Measurements from ENCODE around the gene TNS4.
A peak's percentile ranks its signal among the peaks of the same experiment; 100 is the strongest.

Gene TNS4

GRCh38 chr17:40490289-40490853 lies 11.1 kb downstream of the TNS4 start:
- DNase-seq = no peak

DNA sequence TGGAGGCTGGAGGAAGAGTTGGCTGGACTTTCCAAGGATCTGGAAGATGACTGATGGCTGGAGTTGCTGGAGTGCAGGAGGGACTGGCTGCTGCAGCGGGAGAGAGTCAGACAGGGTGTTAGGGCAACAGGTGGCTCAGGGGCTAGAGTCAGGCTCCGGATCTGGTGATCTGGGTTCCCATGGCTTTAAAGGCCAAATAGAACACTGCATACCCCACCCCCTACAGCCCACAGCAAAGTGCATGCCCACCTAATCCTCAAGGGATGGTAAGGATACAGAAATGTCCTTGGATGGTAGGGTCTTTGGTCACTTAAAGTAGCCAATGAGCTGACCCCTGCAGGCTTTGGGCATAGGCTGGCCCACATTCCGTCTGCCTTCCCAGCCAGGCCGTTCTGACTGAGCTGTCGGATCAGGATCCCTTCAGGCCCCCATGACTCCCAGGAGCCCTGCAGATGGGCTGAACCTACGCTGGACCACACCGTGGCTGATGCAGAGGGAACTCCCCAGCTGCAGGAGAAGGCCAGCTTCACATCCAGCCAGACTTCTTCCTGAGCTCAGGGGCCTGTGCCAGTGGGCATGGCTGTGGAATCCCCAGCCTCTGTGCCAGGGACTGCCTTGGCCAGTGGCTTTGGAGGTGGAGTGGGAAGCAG lies 13.9 kb downstream of the TNS4 start:
- DNase-seq = no peak

DNA sequence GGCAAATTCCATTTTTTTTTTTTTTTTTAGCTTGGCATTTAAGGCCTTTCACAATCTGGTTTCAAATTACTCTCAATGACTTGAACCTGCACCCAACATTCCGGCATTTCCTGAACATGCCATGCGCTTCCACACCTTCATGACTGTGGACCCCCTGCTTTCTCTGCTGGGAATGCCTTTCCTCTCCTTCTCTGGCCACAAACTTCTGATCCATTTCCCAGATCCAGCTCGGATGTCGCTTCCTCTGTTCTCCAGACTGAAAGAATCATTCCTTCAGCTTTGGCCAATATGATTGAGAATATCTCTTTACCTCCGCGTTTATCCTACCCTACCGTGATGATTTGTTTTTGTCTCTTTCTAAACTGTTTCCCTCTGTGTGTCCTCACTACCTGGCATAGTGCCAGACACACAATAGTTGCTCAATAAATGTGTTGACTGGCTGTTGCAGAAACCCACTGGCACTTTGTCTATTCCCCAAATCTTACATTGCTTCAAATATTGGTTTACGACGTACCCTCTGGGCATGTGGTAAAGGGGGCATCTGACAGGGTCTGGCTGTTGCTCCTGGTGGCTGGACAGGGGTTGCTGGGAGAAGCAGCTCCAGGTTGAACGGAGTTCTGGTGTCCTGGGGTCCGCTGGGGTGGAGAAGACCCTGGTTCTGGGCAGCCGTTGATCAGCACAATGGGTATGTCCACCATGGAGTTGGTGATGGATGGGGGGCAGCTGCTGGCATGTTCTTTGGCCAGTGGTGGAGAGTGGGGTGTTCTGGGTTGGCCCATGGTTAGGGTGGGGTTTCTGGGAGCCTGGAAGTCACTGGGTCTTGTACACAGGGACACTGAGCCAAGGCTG lies 14.7 kb downstream of the TNS4 start:
- no peak for DNase-seq

GRCh38 chr17:40485851-40486521 lies 15.4 kb downstream of the TNS4 start:
- peak; percentile 54 for DNase-seq

- DNase-seq = no peak
Measured at GRCh38 chr17:40484973-40485530, 16.4 kb downstream of the TNS4 start.

DNA sequence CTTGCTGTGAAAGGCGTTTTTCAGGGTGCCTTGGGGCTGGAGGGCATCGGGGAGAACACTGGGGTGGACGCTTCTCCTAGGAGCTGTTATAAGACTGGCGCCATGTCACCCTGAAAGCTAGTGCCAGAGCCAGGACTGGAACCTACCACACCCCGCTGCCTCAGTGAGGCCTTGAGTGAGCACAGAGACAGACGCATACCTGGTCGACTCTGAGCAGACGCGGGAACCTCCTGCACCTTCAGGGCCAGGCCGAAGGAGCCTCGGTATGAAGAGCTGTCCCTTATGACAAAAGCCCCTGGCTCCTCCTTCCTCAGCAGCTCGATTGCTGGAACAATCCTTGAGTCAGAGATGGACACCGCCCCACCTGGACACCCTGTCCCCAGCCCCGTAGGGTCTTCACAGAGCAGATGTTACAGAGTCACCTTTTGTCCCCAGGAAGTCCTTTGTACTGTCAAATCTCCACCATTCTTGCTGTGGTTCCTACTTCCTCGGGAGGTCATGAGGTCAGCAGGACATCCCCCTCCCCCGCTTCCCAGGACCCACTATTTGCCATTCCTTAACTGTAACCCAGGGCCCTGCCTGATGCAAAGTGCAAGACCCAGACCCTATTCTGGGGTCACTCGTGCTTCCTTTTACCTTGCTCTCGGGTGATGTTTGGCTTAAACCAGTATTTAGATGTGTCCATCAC lies 17.0 kb downstream of the TNS4 start:
- no peak for DNase-seq

GRCh38 chr17:40483679-40484078 lies 17.7 kb downstream of the TNS4 start:
- no peak for DNase-seq

- no peak for DNase-seq
Measured at GRCh38 chr17:40482722-40483121, 18.7 kb downstream of the TNS4 start.

GRCh38 chr17:40481106-40481505 lies 20.3 kb downstream of the TNS4 start:
- DNase-seq = no peak

GRCh38 chr17:40480501-40481003 lies 20.9 kb downstream of the TNS4 start:
- DNase-seq = no peak

GRCh38 chr17:40479754-40480480 lies 21.5 kb downstream of the TNS4 start:
- no peak for DNase-seq

DNA sequence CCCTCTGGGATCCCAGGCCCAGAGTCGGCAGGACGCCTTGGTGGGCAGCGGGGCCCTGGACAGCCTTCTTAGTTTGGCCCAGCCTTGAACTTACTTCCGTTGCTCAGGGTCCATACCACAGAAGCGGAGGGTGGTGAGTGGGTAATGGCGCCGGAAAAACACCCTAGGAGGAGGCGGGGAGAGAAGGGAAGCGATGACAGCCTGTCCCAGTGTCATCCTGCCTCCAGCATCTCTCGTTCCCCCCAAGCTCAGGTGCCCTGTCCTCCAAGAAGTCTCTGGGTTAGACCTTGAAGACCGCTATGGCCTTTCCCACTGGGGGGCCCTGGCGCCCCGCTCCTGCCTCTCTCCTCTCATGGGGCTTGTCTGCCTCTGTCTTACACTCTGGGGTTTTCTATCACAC lies 22.9 kb downstream of the TNS4 start:
- no peak for DNase-seq

DNA sequence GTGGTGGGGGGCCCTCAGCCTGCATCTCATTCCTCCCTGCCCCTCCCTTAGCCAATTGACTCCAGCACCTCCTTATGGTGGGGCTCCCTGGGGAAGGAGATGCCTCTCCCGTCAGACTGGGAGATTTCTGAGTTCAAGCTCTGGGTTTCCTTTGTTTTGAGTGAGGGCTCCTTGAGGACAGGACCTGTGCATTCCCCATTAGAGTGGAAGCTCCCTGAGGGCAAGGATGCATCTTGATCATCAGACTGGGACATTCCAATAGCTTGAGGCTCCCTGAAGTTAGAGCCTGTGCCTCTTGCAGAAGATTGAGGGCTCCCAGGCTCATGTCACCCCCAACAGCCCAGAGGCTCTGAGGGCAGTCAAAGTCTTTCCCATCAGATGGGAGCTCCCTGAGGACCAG lies 23.6 kb downstream of the TNS4 start:
- no peak for DNase-seq

GRCh38 chr17:40475234-40475908 lies 26.1 kb downstream of the TNS4 start:
- DNase-seq = no peak

DNA sequence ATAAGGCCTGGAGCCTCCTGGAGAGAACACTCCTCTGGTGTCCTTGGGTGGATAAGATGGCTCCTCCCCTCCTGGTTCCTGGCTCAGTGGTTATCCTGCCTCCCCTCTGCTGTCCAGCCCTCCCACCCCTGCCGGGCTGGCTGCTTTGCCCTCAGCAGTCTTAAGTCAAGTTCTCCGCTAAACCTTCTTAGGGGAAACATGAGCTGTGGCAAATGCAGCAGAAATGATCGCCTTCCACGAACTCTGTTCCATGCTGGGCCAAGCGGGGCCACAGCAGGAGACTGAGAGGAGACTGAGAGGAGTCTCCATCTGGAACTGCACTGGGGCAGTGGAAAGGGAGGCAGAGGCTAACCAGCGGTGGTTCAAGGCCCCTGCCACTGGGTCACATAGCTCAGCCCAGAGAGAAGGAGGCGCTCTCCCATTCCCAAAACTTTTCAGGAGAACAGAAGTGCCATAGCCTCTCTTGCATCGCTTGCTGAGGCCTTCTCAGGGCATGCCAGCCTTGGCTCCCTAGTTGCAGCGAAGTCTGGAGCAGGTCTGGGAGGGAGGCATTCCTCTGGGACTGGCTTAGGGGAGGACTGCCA lies 26.9 kb downstream of the TNS4 start:
- no peak for DNase-seq

DNA sequence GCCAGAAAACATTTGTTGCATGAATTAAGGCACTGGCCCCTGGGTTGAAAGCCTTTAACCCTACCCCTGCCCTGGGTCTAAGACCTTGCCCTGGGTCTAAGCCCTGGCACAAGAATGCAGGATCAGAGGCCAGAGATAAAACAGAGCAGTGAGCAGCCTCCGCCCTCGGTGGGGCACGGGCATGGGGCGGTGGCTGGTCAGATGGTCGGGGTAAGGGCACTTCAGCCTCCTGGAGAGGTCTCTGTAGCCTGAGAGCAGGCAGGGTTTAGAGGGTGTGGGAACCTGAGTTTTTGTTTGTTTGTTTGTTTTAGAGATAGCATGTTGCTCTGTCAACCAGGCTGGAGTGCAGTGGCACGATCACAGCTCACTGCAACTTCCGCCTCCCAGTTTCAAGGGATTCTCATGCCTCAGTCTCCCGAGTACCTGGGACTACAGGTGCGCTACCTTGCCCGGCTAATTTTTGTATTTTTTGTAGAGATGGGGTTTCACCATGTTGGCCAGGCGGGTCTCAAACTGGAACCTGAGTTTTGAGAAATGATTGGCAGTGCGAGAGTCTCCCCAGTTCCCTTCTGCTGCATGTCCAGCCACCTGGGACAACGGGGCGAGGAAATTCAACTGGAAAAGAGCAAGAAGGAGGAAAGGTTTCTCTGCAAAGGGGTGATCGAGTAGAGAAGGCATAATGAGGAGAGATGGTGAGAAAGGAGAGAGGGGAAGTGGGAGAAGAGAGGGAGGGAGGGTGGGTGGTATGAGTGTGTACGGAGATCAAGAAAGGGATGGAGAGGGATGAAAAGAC lies 27.7 kb downstream of the TNS4 start:
- no peak for DNase-seq

- DNase-seq = no peak
Measured at GRCh38 chr17:40472733-40473452, 28.5 kb downstream of the TNS4 start.

GRCh38 chr17:40471846-40472732 lies 29.3 kb downstream of the TNS4 start:
- no peak for DNase-seq
